Measurements from ENCODE around the gene ST3GAL4. TPM values are rescaled to one million over a fixed set of nuclear protein-coding genes. Genes with fewer than 3 reads are reported as not detected.

The ST3GAL4 gene
- total RNA-seq, 1 experiment from 2014 or later, result 13.6 TPM

- Histone ChIP-seq H3K9ac (ENCODE audit: extremely low read depth, insufficient read length, low read length) (no peak overlapping the region), H2BK15ac (ENCODE audit: low read depth, low read length) (no peak overlapping the region), H2BK12ac (ENCODE audit: insufficient read length, low read depth, low read length) (no peak overlapping the region), H3K79me1 (ENCODE audit: insufficient read depth, low read depth, low read length, poor library complexity, severe bottlenecking) (no peaks in the 10 kb centered on the region), H3K4me1 (ENCODE audit: insufficient read depth, low read length) (no peaks in the 10 kb centered on the region), H4K20me1 (ENCODE audit: control insufficient read depth, insufficient read depth, insufficient read length) (no peaks in the 10 kb centered on the region), H3T11ph (ENCODE audit: low read length) (no peak overlapping the region), H2BK20ac (ENCODE audit: low read depth, low read length, poor library complexity, severe bottlenecking) (no peak overlapping the region), H3K14ac (ENCODE audit: insufficient read depth, low read length) (no peak overlapping the region), H4K5ac (ENCODE audit: insufficient read length, low read depth, low read length) (no peak overlapping the region), H2AFZ (ENCODE audit: low read length) (no peak overlapping the region), H3K27ac (ENCODE audit: insufficient read length, low read depth, low read length) (no peak overlapping the region), H4K91ac (ENCODE audit: insufficient read length, low read depth, low read length) (no peak overlapping the region), H3K23ac (ENCODE audit: insufficient read length, low read depth, low read length) (no peak overlapping the region), H4K8ac (replicated peaks; ENCODE audit: insufficient read length, low read depth, low read length) (no peak overlapping the region), H3K9me3 (ENCODE audit: control insufficient read depth, low read depth, low read length) (no peaks in the 10 kb centered on the region), H2BK120ac (ENCODE audit: low read depth, low read length, poor library complexity, severe bottlenecking) (no peak overlapping the region), H3K4me2 (ENCODE audit: insufficient read depth, insufficient read length, low read length) (no peak overlapping the region), H3K23me2 (ENCODE audit: insufficient read length, low read depth, low read length, poor library complexity, severe bottlenecking) (no peaks in the 10 kb centered on the region), H2BK5ac (ENCODE audit: insufficient read length, low read length) (no peak overlapping the region), H3K79me2 (ENCODE audit: insufficient read depth, low read length) (no peaks in the 10 kb centered on the region), H3K4ac (ENCODE audit: low read depth, low read length) (no peak overlapping the region), H3K56ac (ENCODE audit: insufficient read length, low read depth, low read length) (no peak overlapping the region), H3K27me3 (ENCODE audit: insufficient read depth, low read length) (no peaks in the 10 kb centered on the region; the same call in 1 of the 2 replicates), H3K18ac (ENCODE audit: insufficient read length, low read depth, low read length) (no peak overlapping the region), H2AK5ac (ENCODE audit: insufficient read length, low read length) (no peak overlapping the region)
- no CpG with 5 or more reads among the region's 5 CpGs for WGBS (ENCODE audit: extremely low coverage, insufficient read length, low lambda C conversion rate)
- Mint-ChIP-seq H3K9me3 (no peaks in the 10 kb centered on the region), H3K27ac (no peak overlapping the region), H3K36me3 (ENCODE audit: insufficient read depth in 1 of 3, low read depth in 3 of 3) (peaks cover under 1 to 7% (median under 1%) of the 10 kb centered on the region in 3 experiments; a peak in 4 of 7 replicates), H3K4me3 (no peak overlapping the region), H3K27me3 (ENCODE audit: low read depth) (no peaks in the 10 kb centered on the region), H3K4me1 (peaks cover 0 to 8% of the 10 kb centered on the region in 2 experiments; a peak in 2 of 4 replicates)
- no peak for DNase-seq
- no peak for TF ChIP-seq CTCF (conservative IDR thresholded peaks at IDR 0.05)
These were observed 59.1 kb downstream of the ST3GAL4 start for GRCh38 chr11:126414615-126415014.

Data from H9 (cell line).